ENCODE measurements around the gene MEIOB. TPM values are rescaled to one million over a fixed set of nuclear protein-coding genes. Genes with fewer than 3 reads are reported as not detected.

The MEIOB gene
- total RNA-seq, 2 experiments from 2014 or later = not detected

- no peak for TF ChIP-seq CTCF (IDR thresholded peaks at IDR 0.05)
- Histone ChIP-seq H3K4me1 (ENCODE audit: insufficient read depth, low read length) (peaks cover 3% of the 10 kb centered on the region), H3K36me3 (ENCODE audit: insufficient read depth, low read length) (peaks cover 49% of the 10 kb centered on the region), H3K27ac (ENCODE audit: low read depth in 1 of 2, low read length in 2 of 2) (no peak overlapping the region), H3K27me3 (ENCODE audit: control insufficient read depth in 1 of 2, insufficient read depth in 2 of 2, low read length in 2 of 2) (no peaks in the 10 kb centered on the region), H3K9me3 (ENCODE audit: control insufficient read depth in 1 of 2, insufficient read depth in 1 of 2, low read length in 2 of 2) (peaks cover 0 to 5% of the 10 kb centered on the region in 2 experiments), H3K4me3 (ENCODE audit: low read length) (no peak overlapping the region)
- ATAC-seq (ENCODE audit: poor library complexity) (no peak), DNase-seq (no peak)
- intact Hi-C loops (cut with DNase I, micrococcal nuclease) = no loop called here
- Mint-ChIP-seq H3K9me3 (no peaks in the 10 kb centered on the region), H3K27me3 (no peaks in the 10 kb centered on the region), H3K27ac (no peak overlapping the region), H3K36me3 (ENCODE audit: low read depth) (peaks cover 55% of the 10 kb centered on the region), H3K4me1 (ENCODE audit: low read depth) (peaks cover 6% of the 10 kb centered on the region), H3K4me3 (no peak overlapping the region)
- ChIA-PET POLR2A (interaction anchor here (1.5 kb wide), 1 partner anchor 27 kb away, joined by 3 read pairs; the partner anchor contains the start of genes NUBP2 and SPSB3), CTCF (no interaction called here)
These were observed 61.9 kb downstream of the MEIOB start for GRCh38 chr16:1810106-1810505.

- POLR2A ChIA-PET = interaction anchor here (1.5 kb wide), 1 partner anchor 27 kb away, joined by 3 read pairs; the partner anchor contains the start of genes NUBP2 and SPSB3
- no peaks in the 10 kb centered on the region for H3K9me3 Mint-ChIP-seq
- no peak overlapping the region for H3K4me3 Mint-ChIP-seq
- Histone ChIP-seq H3K27me3 (ENCODE audit: control insufficient read depth in 1 of 2, insufficient read depth in 2 of 2, low read length in 2 of 2) (no peaks in the 10 kb centered on the region), H3K4me1 (ENCODE audit: insufficient read depth, low read length) (peaks cover 3% of the 10 kb centered on the region), H3K27ac (ENCODE audit: low read depth in 1 of 2, low read length in 2 of 2) (no peak overlapping the region), H3K9me3 (ENCODE audit: control insufficient read depth in 1 of 2, insufficient read depth in 1 of 2, low read length in 2 of 2) (peaks cover 0 to 5% of the 10 kb centered on the region in 2 experiments), H3K36me3 (ENCODE audit: insufficient read depth, low read length) (peaks cover 49% of the 10 kb centered on the region), H3K4me3 (ENCODE audit: low read length) (no peak overlapping the region)
- DNase-seq (peak in 1 of 14 experiments; percentile 27), ATAC-seq (ENCODE audit: poor library complexity) (no peak)
- no peaks in the 10 kb centered on the region for H3K27me3 Mint-ChIP-seq
- no peak overlapping the region for H3K27ac Mint-ChIP-seq
- no peak for TF ChIP-seq CTCF (IDR thresholded peaks at IDR 0.05)
- intact Hi-C loops (cut with DNase I, micrococcal nuclease) = no loop called here
- CTCF ChIA-PET = no interaction called here
- H3K4me1 Mint-ChIP-seq (ENCODE audit: low read depth) = peaks cover 6% of the 10 kb centered on the region
- H3K36me3 Mint-ChIP-seq (ENCODE audit: low read depth) = peaks cover 55% of the 10 kb centered on the region
These were observed 62.6 kb downstream of the MEIOB start for GRCh38 chr16:1809281-1809801.

- ChIA-PET CTCF (no interaction called here), POLR2A (no interaction called here)
- Histone ChIP-seq H3K36me3 (ENCODE audit: insufficient read depth, low read length) (peaks cover 45% of the 10 kb centered on the region), H3K4me3 (ENCODE audit: low read length) (no peak overlapping the region), H3K9me3 (ENCODE audit: control insufficient read depth in 1 of 2, insufficient read depth in 1 of 2, low read length in 2 of 2) (peaks cover 0 to 5% of the 10 kb centered on the region in 2 experiments), H3K27ac (ENCODE audit: low read depth in 1 of 2, low read length in 2 of 2) (no peak overlapping the region), H3K4me1 (ENCODE audit: insufficient read depth, low read length) (peaks cover 3% of the 10 kb centered on the region), H3K27me3 (ENCODE audit: control insufficient read depth in 1 of 2, insufficient read depth in 2 of 2, low read length in 2 of 2) (no peaks in the 10 kb centered on the region)
- intact Hi-C loops (cut with DNase I, micrococcal nuclease) = no loop called here
- ATAC-seq (ENCODE audit: poor library complexity) = no peak
- DNase-seq = no peak
- H3K27me3 Mint-ChIP-seq = no peaks in the 10 kb centered on the region
- H3K4me3 Mint-ChIP-seq = no peak overlapping the region
- TF ChIP-seq CTCF (IDR thresholded peaks at IDR 0.05) = no peak
- peaks cover 54% of the 10 kb centered on the region for H3K36me3 Mint-ChIP-seq (ENCODE audit: low read depth)
- peaks cover 6% of the 10 kb centered on the region for H3K4me1 Mint-ChIP-seq (ENCODE audit: low read depth)
- no peak overlapping the region for H3K27ac Mint-ChIP-seq
- no peaks in the 10 kb centered on the region for H3K9me3 Mint-ChIP-seq
These were observed 63.3 kb downstream of the MEIOB start for GRCh38 chr16:1808691-1809090.

Data from CD4-positive, alpha-beta T cell (primary cell).